ENCODE results near the gene TANGO2. TPM values are rescaled to one million over a fixed set of nuclear protein-coding genes. Genes with fewer than 3 reads are reported as not detected.

TANGO2 gene
- total and polyA plus RNA-seq, 9 of the 15 experiments (the other 6 are each of a cell fraction or from before 2014, with no cell fraction given): 15.5 to 94.9 (median 70.1) TPM

- ChIA-PET CTCF (ENCODE audit: low intra/inter-chr PET ratio) (no interaction called here), POLR2A (interaction anchor here (0.7 to 19.4 kb wide), 9 partner anchors 7 to 452 kb away, joined by 3 to 513 read pairs (median 3); partner anchors contain the start of genes DGCR8, RANBP1 and TRMT2A)
- Histone ChIP-seq H3K36me3 (ENCODE audit: control insufficient read depth, insufficient read depth, low read length) (peaks cover 99% of the 10 kb centered on the region), H3K79me2 (ENCODE audit: control insufficient read depth, insufficient read depth, low read length) (peaks cover 71% of the 10 kb centered on the region), H3K27me3 (ENCODE audit: control insufficient read depth in 2 of 2, insufficient read depth in 2 of 2, low read length in 2 of 2) (no peaks in the 10 kb centered on the region), H3K9ac (ENCODE audit: insufficient read depth in 1 of 2, low read depth in 2 of 2, low read length in 2 of 2) (peak overlapping the region in 1 of 2 experiments; percentile 13; a peak in 1 of 4 replicates), H3K4me3 (no peak overlapping the region), H3K4me2 (ENCODE audit: insufficient read depth, low read length) (no peak overlapping the region), H3K4me1 (replicated peaks in 1 of 2; ENCODE audit: control insufficient read depth in 2 of 2, insufficient read depth in 2 of 2, low read length in 2 of 2) (peaks cover 5 to 17% of the 10 kb centered on the region in 2 experiments), H2AFZ (ENCODE audit: low read depth, low read length) (no peak overlapping the region), H3K27ac (ENCODE audit: extremely low read depth, low read depth, low read length) (no peak overlapping the region), H4K20me1 (replicated peaks; ENCODE audit: control insufficient read depth, insufficient read depth, low read length) (peaks cover 10% of the 10 kb centered on the region; the same call in 1 of the 2 replicates), H3K9me3 (replicated peaks; ENCODE audit: control insufficient read depth, insufficient read depth, low read depth, low read length) (no peaks in the 10 kb centered on the region), H3K9me1 (ENCODE audit: control insufficient read depth, insufficient read depth, low read length) (no peaks in the 10 kb centered on the region)
- intact Hi-C loops (cut with micrococcal nuclease) (no loop called here), in situ Hi-C loops (cut with MboI) (loop anchor here (5.0 kb wide), 1 partner anchor 118 kb away; no protein-coding TSS in a partner anchor)
- FAIRE-seq (no peak), DNase-seq (ENCODE audit: extremely low read depth in 1 of 4, low spot score in 3 of 4) (no peak), ATAC-seq (no peak)
- BruUV-seq (replicated peaks): no TSS peak
- 94% methylated on average over 11 of the region's 11 CpGs for WGBS (ENCODE audit: insufficient coverage, low coverage, missing lambda C conversion rate)
- TF ChIP-seq MYC (IDR thresholded peaks at IDR 0.05; ENCODE audit: low read depth, low read length): no peak
- no peak for TF ChIP-seq MYC (CRISPR knock-in tag; IDR thresholded peaks at IDR 0.05; ENCODE audit: borderline replicate concordance, low read depth)
- no peak for TF ChIP-seq TBL1XR1 (IDR thresholded peaks at IDR 0.05; ENCODE audit: low read length in 2 of 2)
- no peak for TF ChIP-seq PHF20 (IDR thresholded peaks at IDR 0.05; ENCODE audit: partially characterized antibody)
- TF ChIP-seq TFAM (CRISPR knock-in tag; conservative IDR thresholded peaks at IDR 0.05): no peak
- TF ChIP-seq JUNB (CRISPR knock-in tag; conservative IDR thresholded peaks at IDR 0.05): no peak
- TF ChIP-seq KDM2B (CRISPR knock-in tag; IDR thresholded peaks at IDR 0.05): peak; percentile 6; the same call in 1 of the 2 replicates
- no peak for TF ChIP-seq PML (IDR thresholded peaks at IDR 0.05; ENCODE audit: low read length)
- no peak for TF ChIP-seq ZNF184 (CRISPR knock-in tag; IDR thresholded peaks at IDR 0.05)
- TF ChIP-seq WHSC1 (IDR thresholded peaks at IDR 0.05; ENCODE audit: low read length): peak; percentile 84
- no peak for TF ChIP-seq ZNF165 (CRISPR knock-in tag; IDR thresholded peaks at IDR 0.05; ENCODE audit: borderline replicate concordance)
- TF ChIP-seq CAMTA2 (CRISPR knock-in tag; conservative IDR thresholded peaks at IDR 0.05): 0 out of 2 replicates have a peak, but pooled peaks have one; percentile 35
- TF ChIP-seq USF2 (CRISPR knock-in tag; IDR thresholded peaks at IDR 0.05): no peak
- no peak for TF ChIP-seq UBTF (IDR thresholded peaks at IDR 0.05; ENCODE audit: borderline replicate concordance in 1 of 2, low read depth in 2 of 2, low read length in 2 of 2)
These were observed 69.2 kb downstream of the TANGO2 start for GRCh38 chr22:20089977-20090729.

Data from K562 (cell line).